Measurements from ENCODE around the gene MYO3B. TPM values are rescaled to one million over a fixed set of nuclear protein-coding genes. Genes with fewer than 3 reads are reported as not detected.

The MYO3B gene
- total and polyA plus RNA-seq, 2 experiments from 2014 or later = 0.11 TPM; not detected in 1

GRCh38 chr2:170298115-170298514, 120.2 kb downstream of the MYO3B start:
- no peaks in the 10 kb centered on the region for H3F3A ChIP-seq (ENCODE audit: insufficient read depth)
- no peaks in the 10 kb centered on the region for H3K27me3 ChIP-seq (replicated peaks; ENCODE audit: insufficient read depth)
- H3K36me3 ChIP-seq (ENCODE audit: low read depth) = no peaks in the 10 kb centered on the region
- no peaks in the 10 kb centered on the region for H4K20me1 ChIP-seq (ENCODE audit: insufficient read depth)
- H3K9me2 ChIP-seq (ENCODE audit: insufficient read depth) = no peaks in the 10 kb centered on the region
- H3K9me3 ChIP-seq (ENCODE audit: low read depth) = no peaks in the 10 kb centered on the region
- no peaks in the 10 kb centered on the region for H3K4me1 ChIP-seq (ENCODE audit: insufficient read depth)
- H2AFZ ChIP-seq = no peak overlapping the region
- DNase-seq = no peak
- 64 to 65% methylated on average over 1 of the region's 1 CpG for WGBS, 2 experiments (ENCODE audit: low coverage in 1 of 2, low lambda C conversion rate in 2 of 2, missing lambda C conversion rate in 2 of 2)
- H3K27ac ChIP-seq = no peak overlapping the region
- no peak overlapping the region for H3K4me2 ChIP-seq (ENCODE audit: unreplicated experiment)
- no peak for TF ChIP-seq EZH2phosphoT487 (IDR thresholded peaks at IDR 0.05; ENCODE audit: insufficient read depth, low read depth)
- TF ChIP-seq EZH2 (IDR thresholded peaks at IDR 0.05; ENCODE audit: insufficient read depth, poor library complexity, severe bottlenecking) = no peak
- no peaks in the 10 kb centered on the region for H3K79me2 ChIP-seq (ENCODE audit: insufficient read depth)
- no peak overlapping the region for H3K4me3 ChIP-seq
- in situ Hi-C loops (cut with MboI) = no loop called here
- no peak overlapping the region for H3K9ac ChIP-seq

GRCh38 chr2:170298861-170299429, 121.0 kb downstream of the MYO3B start:
- Histone ChIP-seq H3K9me2 (ENCODE audit: insufficient read depth) (no peaks in the 10 kb centered on the region), H3K4me1 (ENCODE audit: insufficient read depth) (no peaks in the 10 kb centered on the region), H2AFZ (no peak overlapping the region), H3K9me3 (ENCODE audit: low read depth) (no peaks in the 10 kb centered on the region), H4K20me1 (ENCODE audit: insufficient read depth) (no peaks in the 10 kb centered on the region), H3K27ac (no peak overlapping the region), H3F3A (ENCODE audit: insufficient read depth) (no peaks in the 10 kb centered on the region), H3K9ac (no peak overlapping the region), H3K4me2 (ENCODE audit: unreplicated experiment) (no peak overlapping the region), H3K36me3 (ENCODE audit: low read depth) (no peaks in the 10 kb centered on the region), H3K4me3 (no peak overlapping the region), H3K79me2 (ENCODE audit: insufficient read depth) (no peaks in the 10 kb centered on the region), H3K27me3 (replicated peaks; ENCODE audit: insufficient read depth) (no peaks in the 10 kb centered on the region)
- DNase-seq = no peak
- in situ Hi-C loops (cut with MboI) = no loop called here
- TF ChIP-seq EZH2phosphoT487 (IDR thresholded peaks at IDR 0.05; ENCODE audit: insufficient read depth, low read depth) = no peak

GRCh38 chr2:170300993-170301392, 123.0 kb downstream of the MYO3B start:
- 71 to 88% methylated on average over 1 of the region's 1 CpG for whole genome bisulfite sequencing, 2 experiments (ENCODE audit: low coverage in 1 of 2, low lambda C conversion rate in 2 of 2, missing lambda C conversion rate in 2 of 2)
- no peak for DNase-seq
- H3K9ac ChIP-seq = no peak overlapping the region
- no peaks in the 10 kb centered on the region for H4K20me1 ChIP-seq (ENCODE audit: insufficient read depth)
- H3K27ac ChIP-seq = no peak overlapping the region
- H3K27me3 ChIP-seq (replicated peaks; ENCODE audit: insufficient read depth) = no peaks in the 10 kb centered on the region
- no peaks in the 10 kb centered on the region for H3K9me2 ChIP-seq (ENCODE audit: insufficient read depth)
- TF ChIP-seq EZH2 (IDR thresholded peaks at IDR 0.05; ENCODE audit: insufficient read depth, poor library complexity, severe bottlenecking) (no peak), EZH2phosphoT487 (IDR thresholded peaks at IDR 0.05; ENCODE audit: insufficient read depth, low read depth) (no peak)
- H3K79me2 ChIP-seq (ENCODE audit: insufficient read depth) = no peaks in the 10 kb centered on the region
- H3K9me3 ChIP-seq (ENCODE audit: low read depth) = no peaks in the 10 kb centered on the region
- H3K36me3 ChIP-seq (ENCODE audit: low read depth) = no peaks in the 10 kb centered on the region
- no peak overlapping the region for H2AFZ ChIP-seq
- H3K4me2 ChIP-seq (ENCODE audit: unreplicated experiment) = no peak overlapping the region
- no peak overlapping the region for H3K4me3 ChIP-seq
- in situ Hi-C loops (cut with MboI) = no loop called here
- no peaks in the 10 kb centered on the region for H3F3A ChIP-seq (ENCODE audit: insufficient read depth)
- H3K4me1 ChIP-seq (ENCODE audit: insufficient read depth) = no peaks in the 10 kb centered on the region

- Histone ChIP-seq H3F3A (ENCODE audit: insufficient read depth) (no peaks in the 10 kb centered on the region), H3K9ac (no peak overlapping the region), H3K27ac (no peak overlapping the region), H3K4me1 (ENCODE audit: insufficient read depth) (no peaks in the 10 kb centered on the region), H3K79me2 (ENCODE audit: insufficient read depth) (no peaks in the 10 kb centered on the region), H4K20me1 (ENCODE audit: insufficient read depth) (no peaks in the 10 kb centered on the region), H3K9me2 (ENCODE audit: insufficient read depth) (no peaks in the 10 kb centered on the region), H3K9me3 (ENCODE audit: low read depth) (no peaks in the 10 kb centered on the region), H3K36me3 (ENCODE audit: low read depth) (no peaks in the 10 kb centered on the region), H3K4me2 (ENCODE audit: unreplicated experiment) (no peak overlapping the region), H3K27me3 (replicated peaks; ENCODE audit: insufficient read depth) (no peaks in the 10 kb centered on the region), H3K4me3 (no peak overlapping the region), H2AFZ (no peak overlapping the region)
- 40 to 43% methylated on average over 5 of the region's 5 CpGs for WGBS, 2 experiments (ENCODE audit: low coverage in 1 of 2, low lambda C conversion rate in 2 of 2, missing lambda C conversion rate in 2 of 2)
- no peak for TF ChIP-seq EZH2phosphoT487 (IDR thresholded peaks at IDR 0.05; ENCODE audit: insufficient read depth, low read depth)
- no peak for TF ChIP-seq EZH2 (IDR thresholded peaks at IDR 0.05; ENCODE audit: insufficient read depth, poor library complexity, severe bottlenecking)
- DNase-seq = no peak
- in situ Hi-C loops (cut with MboI) = no loop called here
Observed at GRCh38 chr2:170301626-170302025, 123.7 kb downstream of the MYO3B start.

GRCh38 chr2:170305711-170306110, 127.8 kb downstream of the MYO3B start:
- Histone ChIP-seq H3K27me3 (replicated peaks; ENCODE audit: insufficient read depth) (no peaks in the 10 kb centered on the region), H3K9ac (no peak overlapping the region), H3K9me3 (ENCODE audit: low read depth) (no peaks in the 10 kb centered on the region), H3K4me1 (ENCODE audit: insufficient read depth) (no peaks in the 10 kb centered on the region), H3K4me2 (ENCODE audit: unreplicated experiment) (no peak overlapping the region), H3K36me3 (ENCODE audit: low read depth) (no peaks in the 10 kb centered on the region), H3K27ac (no peak overlapping the region), H3K79me2 (ENCODE audit: insufficient read depth) (no peaks in the 10 kb centered on the region), H3K9me2 (ENCODE audit: insufficient read depth) (no peaks in the 10 kb centered on the region), H2AFZ (no peak overlapping the region), H3F3A (ENCODE audit: insufficient read depth) (no peaks in the 10 kb centered on the region), H4K20me1 (ENCODE audit: insufficient read depth) (no peaks in the 10 kb centered on the region), H3K4me3 (no peak overlapping the region)
- in situ Hi-C loops (cut with MboI) = no loop called here
- no peak for TF ChIP-seq EZH2 (IDR thresholded peaks at IDR 0.05; ENCODE audit: insufficient read depth, poor library complexity, severe bottlenecking)
- TF ChIP-seq EZH2phosphoT487 (IDR thresholded peaks at IDR 0.05; ENCODE audit: insufficient read depth, low read depth) = no peak
- no peak for DNase-seq
- WGBS, 2 experiments (ENCODE audit: low coverage in 1 of 2, low lambda C conversion rate in 2 of 2, missing lambda C conversion rate in 2 of 2) = 86 to 91% methylated on average over 2 of the region's 2 CpGs

Data from GM23248 (cell line).